ENCODE data around the gene ADNP. TPM values are rescaled to one million over a fixed set of nuclear protein-coding genes. Genes with fewer than 3 reads are reported as not detected.

The ADNP gene
- total RNA-seq, 1 experiment from 2014 or later, result 27.5 TPM

DNA sequence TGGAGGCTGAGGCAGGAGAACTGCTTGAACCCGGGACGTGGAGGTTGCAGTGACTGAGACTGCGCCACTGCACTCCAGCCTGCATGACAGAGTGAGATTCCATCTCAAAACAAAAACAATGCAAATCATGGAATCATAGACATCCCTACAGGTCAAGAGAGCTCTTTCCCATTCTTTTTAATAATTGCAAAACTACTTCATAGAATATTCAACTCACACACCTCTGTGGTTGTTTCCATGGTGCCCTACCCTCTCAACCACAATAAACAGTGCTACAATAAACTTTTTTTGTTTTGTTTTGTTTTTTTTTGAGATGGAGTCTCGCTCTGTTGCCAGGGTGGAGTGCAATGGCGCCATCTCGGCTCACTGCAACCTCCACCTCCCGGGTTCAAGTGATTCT is 11.8 kb upstream of the ADNP start:
- H2AFZ ChIP-seq (ENCODE audit: low read length), result no peak overlapping the region
- no peaks in the 10 kb centered on the region for H3K9me2 ChIP-seq (replicated peaks; ENCODE audit: low read length)
- H3K4me2 ChIP-seq (ENCODE audit: low read length), result no peak overlapping the region
- no peak overlapping the region for H3K4me3 ChIP-seq (ENCODE audit: low read length)
- no peak overlapping the region for H3K9ac ChIP-seq (ENCODE audit: low read length)
- no peaks in the 10 kb centered on the region for H3K27me3 ChIP-seq (ENCODE audit: low read length)
- H3K36me3 ChIP-seq (ENCODE audit: low read depth, low read length), result peaks cover 68% of the 10 kb centered on the region
- no peak for TF ChIP-seq EZH2phosphoT487 (IDR thresholded peaks at IDR 0.05; ENCODE audit: borderline replicate concordance, low read length)
- TF ChIP-seq, protein P1, sequence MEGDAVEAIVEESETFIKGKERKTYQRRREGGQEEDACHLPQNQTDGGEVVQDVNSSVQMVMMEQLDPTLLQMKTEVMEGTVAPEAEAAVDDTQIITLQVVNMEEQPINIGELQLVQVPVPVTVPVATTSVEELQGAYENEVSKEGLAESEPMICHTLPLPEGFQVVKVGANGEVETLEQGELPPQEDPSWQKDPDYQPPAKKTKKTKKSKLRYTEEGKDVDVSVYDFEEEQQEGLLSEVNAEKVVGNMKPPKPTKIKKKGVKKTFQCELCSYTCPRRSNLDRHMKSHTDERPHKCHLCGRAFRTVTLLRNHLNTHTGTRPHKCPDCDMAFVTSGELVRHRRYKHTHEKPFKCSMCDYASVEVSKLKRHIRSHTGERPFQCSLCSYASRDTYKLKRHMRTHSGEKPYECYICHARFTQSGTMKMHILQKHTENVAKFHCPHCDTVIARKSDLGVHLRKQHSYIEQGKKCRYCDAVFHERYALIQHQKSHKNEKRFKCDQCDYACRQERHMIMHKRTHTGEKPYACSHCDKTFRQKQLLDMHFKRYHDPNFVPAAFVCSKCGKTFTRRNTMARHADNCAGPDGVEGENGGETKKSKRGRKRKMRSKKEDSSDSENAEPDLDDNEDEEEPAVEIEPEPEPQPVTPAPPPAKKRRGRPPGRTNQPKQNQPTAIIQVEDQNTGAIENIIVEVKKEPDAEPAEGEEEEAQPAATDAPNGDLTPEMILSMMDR (conservative IDR thresholded peaks at IDR 0.05; ENCODE audit: low read depth, low read length), result no peak
- ATAC-seq (no peak), DNase-seq (no peak)
- H3K27ac ChIP-seq (ENCODE audit: low read length), result no peak overlapping the region
- no peaks in the 10 kb centered on the region for H3F3A ChIP-seq (ENCODE audit: low read length, unreplicated experiment)
- H4K20me1 ChIP-seq (ENCODE audit: low read length), result no peaks in the 10 kb centered on the region
- H3K9me3 ChIP-seq (ENCODE audit: low read length), result no peaks in the 10 kb centered on the region
- no TSS peak for BruUV-seq (replicated peaks)
- CTCF ChIA-PET, result no interaction called here
- intact Hi-C loops (cut with micrococcal nuclease), result no loop called here
- H3K4me1 ChIP-seq (ENCODE audit: insufficient read depth, low read length), result no peaks in the 10 kb centered on the region
- POLR2A ChIA-PET (ENCODE audit: unreplicated experiment), result no interaction called here
- no peaks in the 10 kb centered on the region for H3K79me2 ChIP-seq (ENCODE audit: low read length)

- Histone ChIP-seq H3K4me1 (ENCODE audit: insufficient read depth, low read length) (peaks cover 19% of the 10 kb centered on the region), H4K20me1 (ENCODE audit: low read length) (peaks cover 7% of the 10 kb centered on the region), H3K36me3 (ENCODE audit: low read depth, low read length) (peaks cover 51% of the 10 kb centered on the region), H3K27ac (ENCODE audit: low read length) (no peak overlapping the region), H2AFZ (ENCODE audit: low read length) (no peak overlapping the region), H3F3A (ENCODE audit: low read length, unreplicated experiment) (peaks cover 26% of the 10 kb centered on the region), H3K9me3 (ENCODE audit: low read length) (no peaks in the 10 kb centered on the region), H3K27me3 (ENCODE audit: low read length) (no peaks in the 10 kb centered on the region), H3K9ac (ENCODE audit: low read length) (no peak overlapping the region), H3K9me2 (replicated peaks; ENCODE audit: low read length) (no peaks in the 10 kb centered on the region), H3K4me2 (ENCODE audit: low read length) (no peak overlapping the region), H3K79me2 (ENCODE audit: low read length) (peaks cover 20% of the 10 kb centered on the region), H3K4me3 (ENCODE audit: low read length) (no peak overlapping the region)
- intact Hi-C loops (cut with micrococcal nuclease), result no loop called here
- DNase-seq, result no peak
- ATAC-seq, result no peak
- TF ChIP-seq EZH2 (IDR thresholded peaks at IDR 0.05; ENCODE audit: low read length, unreplicated experiment) (no peak), EZH2phosphoT487 (IDR thresholded peaks at IDR 0.05; ENCODE audit: borderline replicate concordance, low read length) (no peak)
- TF ChIP-seq, protein P1 (conservative IDR thresholded peaks at IDR 0.05; ENCODE audit: low read depth, low read length), result no peak
- no TSS peak for BruUV-seq (replicated peaks)
- CTCF ChIA-PET, result no interaction called here
- POLR2A ChIA-PET (ENCODE audit: unreplicated experiment), result no interaction called here
These were observed 2.4 kb upstream of the ADNP start for GRCh38 chr20:50933589-50933988.

- Histone ChIP-seq H3K4me3 (ENCODE audit: low read length) (no peak overlapping the region), H3K9me3 (ENCODE audit: low read length) (no peaks in the 10 kb centered on the region), H3K9me2 (replicated peaks; ENCODE audit: low read length) (no peaks in the 10 kb centered on the region), H3K27me3 (ENCODE audit: low read length) (no peaks in the 10 kb centered on the region), H2AFZ (ENCODE audit: low read length) (no peak overlapping the region), H3K9ac (ENCODE audit: low read length) (no peak overlapping the region), H3K27ac (ENCODE audit: low read length) (no peak overlapping the region), H3F3A (ENCODE audit: low read length, unreplicated experiment) (peaks cover 26% of the 10 kb centered on the region), H4K20me1 (ENCODE audit: low read length) (peaks cover 15% of the 10 kb centered on the region), H3K4me1 (ENCODE audit: insufficient read depth, low read length) (peaks cover 27% of the 10 kb centered on the region), H3K79me2 (ENCODE audit: low read length) (peaks cover 28% of the 10 kb centered on the region), H3K36me3 (ENCODE audit: low read depth, low read length) (peaks cover 56% of the 10 kb centered on the region), H3K4me2 (ENCODE audit: low read length) (no peak overlapping the region)
- ATAC-seq (no peak), DNase-seq (no peak)
- BruUV-seq (replicated peaks), result no TSS peak
- intact Hi-C loops (cut with micrococcal nuclease), result no loop called here
- TF ChIP-seq EZH2phosphoT487 (IDR thresholded peaks at IDR 0.05; ENCODE audit: borderline replicate concordance, low read length), result no peak
- TF ChIP-seq, protein P1 (conservative IDR thresholded peaks at IDR 0.05; ENCODE audit: low read depth, low read length), result no peak
- TF ChIP-seq EZH2 (IDR thresholded peaks at IDR 0.05; ENCODE audit: low read length, unreplicated experiment), result no peak
- ChIA-PET POLR2A (ENCODE audit: unreplicated experiment) (no interaction called here), CTCF (interaction anchor here (0.9 kb wide), 1 partner anchor 138 kb away, joined by 3 read pairs; the partner anchor contains the start of gene BCAS4)
These were observed 1.5 kb upstream of the ADNP start for GRCh38 chr20:50932691-50933280.
